Measurements from ENCODE around the gene SPC25.

DNA sequence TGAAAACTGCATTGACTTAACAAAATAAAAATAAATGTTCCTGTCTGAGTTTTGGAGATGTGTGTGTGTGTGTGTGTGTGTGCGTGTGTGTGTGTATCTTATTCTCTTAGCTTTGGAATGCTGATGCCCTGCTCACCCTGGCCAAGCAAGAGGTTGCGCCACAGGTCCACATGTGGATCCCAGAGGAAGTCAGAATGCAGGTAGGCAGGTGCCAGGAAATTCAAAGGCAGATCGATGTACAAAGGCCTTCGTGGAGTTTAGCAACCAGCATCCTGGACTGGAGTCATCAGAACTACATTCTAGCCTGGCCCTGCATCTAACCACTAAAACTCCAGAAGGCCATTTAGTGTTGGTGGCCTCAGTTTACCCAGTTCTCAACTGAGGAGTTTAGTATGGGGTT lies 23.3 kb upstream of the SPC25 start:
- TF ChIP-seq, protein P1, sequence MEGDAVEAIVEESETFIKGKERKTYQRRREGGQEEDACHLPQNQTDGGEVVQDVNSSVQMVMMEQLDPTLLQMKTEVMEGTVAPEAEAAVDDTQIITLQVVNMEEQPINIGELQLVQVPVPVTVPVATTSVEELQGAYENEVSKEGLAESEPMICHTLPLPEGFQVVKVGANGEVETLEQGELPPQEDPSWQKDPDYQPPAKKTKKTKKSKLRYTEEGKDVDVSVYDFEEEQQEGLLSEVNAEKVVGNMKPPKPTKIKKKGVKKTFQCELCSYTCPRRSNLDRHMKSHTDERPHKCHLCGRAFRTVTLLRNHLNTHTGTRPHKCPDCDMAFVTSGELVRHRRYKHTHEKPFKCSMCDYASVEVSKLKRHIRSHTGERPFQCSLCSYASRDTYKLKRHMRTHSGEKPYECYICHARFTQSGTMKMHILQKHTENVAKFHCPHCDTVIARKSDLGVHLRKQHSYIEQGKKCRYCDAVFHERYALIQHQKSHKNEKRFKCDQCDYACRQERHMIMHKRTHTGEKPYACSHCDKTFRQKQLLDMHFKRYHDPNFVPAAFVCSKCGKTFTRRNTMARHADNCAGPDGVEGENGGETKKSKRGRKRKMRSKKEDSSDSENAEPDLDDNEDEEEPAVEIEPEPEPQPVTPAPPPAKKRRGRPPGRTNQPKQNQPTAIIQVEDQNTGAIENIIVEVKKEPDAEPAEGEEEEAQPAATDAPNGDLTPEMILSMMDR (IDR thresholded peaks at IDR 0.05; ENCODE audit: low read depth, low read length) = no peak
- no peak for TF ChIP-seq EZH2phosphoT487 (IDR thresholded peaks at IDR 0.05; ENCODE audit: low read depth)
